Prostate gland (tissue), 2 donors: ENCODE measurements around the gene NKAIN4.

Experiments
- POLR2A ChIP-seq: fragments of 450-650 bp; IDR thresholded peaks from one replicate; pipeline ENCODE4 v1.6.1; 2016; ENCODE audit warnings: antibody characterized with exemption, mild to moderate bottlenecking
- POLR2AphosphoS5 ChIP-seq: sonication (generic); formaldehyde crosslinking; IDR thresholded peaks from one replicate; pipeline ENCODE4 v1.6.1; 2017; ENCODE audit warnings: antibody characterized with exemption
- TF ChIP-seq, protein P1 (sequence below), 4 experiments: fragments of 200-600 bp in 2 of 4; fragments of 450-650 bp in 2 of 4; sonication (generic) in 2 of 4; IDR thresholded peaks; 1 replicate in 3 of 4; 2 replicates in 1 of 4; pipeline ENCODE4 v1.5.1; 2016 to 2019; ENCODE audit warnings: antibody characterized with exemption in 4 of 4, mild to moderate bottlenecking in 2 of 4, moderate library complexity in 2 of 4

DNA sequence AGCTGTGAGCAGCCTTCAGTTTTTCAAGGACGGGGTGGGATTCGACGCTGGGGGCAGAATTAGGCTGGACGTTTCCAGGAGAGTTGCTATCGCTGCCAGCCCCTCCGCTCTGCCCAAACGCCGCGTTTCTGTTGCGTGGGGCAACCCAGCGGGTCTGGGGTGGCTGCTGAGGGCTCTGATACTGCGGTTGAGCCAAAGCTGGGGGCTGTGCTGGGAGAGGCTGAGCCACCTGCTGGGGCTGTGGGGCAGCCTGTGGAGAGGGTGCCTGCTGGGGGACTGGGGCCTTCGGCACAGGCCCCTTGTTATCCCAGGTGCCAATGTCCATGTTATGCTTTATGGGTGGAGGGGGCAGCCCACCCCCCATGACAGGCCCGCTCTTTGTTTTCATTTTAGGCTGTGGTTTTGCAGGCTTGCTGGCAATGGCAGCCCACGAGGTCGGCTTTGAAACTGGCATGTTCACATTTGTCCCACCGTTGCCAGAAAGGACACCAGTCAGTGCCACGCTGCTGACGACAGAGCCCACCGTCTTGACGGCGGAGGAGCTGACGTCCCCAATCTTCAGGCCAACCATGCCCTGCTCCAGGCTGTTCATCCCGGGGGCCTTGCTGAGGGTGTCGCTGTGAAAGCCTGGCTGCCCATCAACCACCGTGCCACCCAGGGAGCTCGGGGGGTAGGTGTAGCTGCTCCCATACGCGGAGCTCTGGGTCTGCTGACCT is 51.3 kb downstream of the NKAIN4 start:
- TF ChIP-seq, protein P1, sequence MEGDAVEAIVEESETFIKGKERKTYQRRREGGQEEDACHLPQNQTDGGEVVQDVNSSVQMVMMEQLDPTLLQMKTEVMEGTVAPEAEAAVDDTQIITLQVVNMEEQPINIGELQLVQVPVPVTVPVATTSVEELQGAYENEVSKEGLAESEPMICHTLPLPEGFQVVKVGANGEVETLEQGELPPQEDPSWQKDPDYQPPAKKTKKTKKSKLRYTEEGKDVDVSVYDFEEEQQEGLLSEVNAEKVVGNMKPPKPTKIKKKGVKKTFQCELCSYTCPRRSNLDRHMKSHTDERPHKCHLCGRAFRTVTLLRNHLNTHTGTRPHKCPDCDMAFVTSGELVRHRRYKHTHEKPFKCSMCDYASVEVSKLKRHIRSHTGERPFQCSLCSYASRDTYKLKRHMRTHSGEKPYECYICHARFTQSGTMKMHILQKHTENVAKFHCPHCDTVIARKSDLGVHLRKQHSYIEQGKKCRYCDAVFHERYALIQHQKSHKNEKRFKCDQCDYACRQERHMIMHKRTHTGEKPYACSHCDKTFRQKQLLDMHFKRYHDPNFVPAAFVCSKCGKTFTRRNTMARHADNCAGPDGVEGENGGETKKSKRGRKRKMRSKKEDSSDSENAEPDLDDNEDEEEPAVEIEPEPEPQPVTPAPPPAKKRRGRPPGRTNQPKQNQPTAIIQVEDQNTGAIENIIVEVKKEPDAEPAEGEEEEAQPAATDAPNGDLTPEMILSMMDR (IDR thresholded peaks at IDR 0.05), result no peak
- TF ChIP-seq POLR2AphosphoS5 (no peak), POLR2A (no peak)
